IMR-90 (cell line): Measurements from ENCODE around the gene IQSEC1. TPM values are rescaled to one million over a fixed set of nuclear protein-coding genes. Genes with fewer than 3 reads are reported as not detected.
A peak's percentile ranks its signal among the peaks of the same experiment; 100 is the strongest.

Experiments
- ATAC-seq: fragments of 200-7000 bp; cut with Tn5 transposase; 2 replicates; pipeline ENCODE4 v1.9.1; 2020; ENCODE audit warnings: low read depth, mild to moderate bottlenecking, moderate library complexity
- BruUV-seq: library from RNA; stranded (reverse); fragments of 400-500 nt; replicated peaks from 2 replicates; lab custom pipeline; 2021; lab: Mats Ljungman, UMichigan
- CTCF ChIA-PET: fragments of 300-600 bp; formaldehyde crosslinking; extraction: SDS; loops from one replicate; lab custom pipeline; 2021; ENCODE audit warnings: antibody characterized with exemption; lab: Yijun Ruan, JAX
- POLR2A ChIA-PET: fragments of 300-600 bp; sonication (Branson Sonifier 250); formaldehyde crosslinking; loops from one replicate; lab custom pipeline; 2022; ENCODE audit warnings: antibody characterized with exemption; ENCODE audit not compliant: unreplicated experiment; lab: Charles Lee
- DNase-seq: peaks from one replicate; pipeline ENCODE4 v3.0.0; 2013
- H2AFZ ChIP-seq: replicated peaks from 2 replicates; pipeline ENCODE3; 2013; ENCODE audit warnings: low read length, mild to moderate bottlenecking; ENCODE audit not compliant: poor library complexity
- H2AK5ac ChIP-seq: 2 replicates; pipeline ENCODE4 v1.6.1; 2013; ENCODE audit warnings: low read depth, low read length, inconsistent platforms
- H2AK9ac ChIP-seq: replicated peaks from 2 replicates; pipeline ENCODE3; 2013; ENCODE audit warnings: mild to moderate bottlenecking, low read depth, low read length, moderate library complexity; ENCODE audit not compliant: poor library complexity
- H2BK120ac ChIP-seq: 2 replicates; pipeline ENCODE4 v1.6.1; 2013; ENCODE audit warnings: low read depth, low read length, inconsistent platforms
- H2BK15ac ChIP-seq: 3 replicates; pipeline ENCODE4 v1.6.1; 2013; ENCODE audit warnings: low read depth, low read length, inconsistent platforms
- H2BK20ac ChIP-seq: 2 replicates; pipeline ENCODE4 v1.6.1; 2013; ENCODE audit warnings: low read depth, mild to moderate bottlenecking, inconsistent platforms, low read length, moderate library complexity
- H2BK5ac ChIP-seq: 2 replicates; pipeline ENCODE4 v1.6.1; 2013; ENCODE audit warnings: mild to moderate bottlenecking, low read depth, low read length, inconsistent platforms; ENCODE audit not compliant: poor library complexity, severe bottlenecking
- H3K14ac ChIP-seq: replicated peaks from 2 replicates; pipeline ENCODE4 v1.6.1; 2013; ENCODE audit warnings: low read depth, low read length, inconsistent platforms
- H3K18ac ChIP-seq: 2 replicates; pipeline ENCODE4 v1.6.1; 2013; ENCODE audit warnings: low read depth, low read length, control low read depth
- H3K23ac ChIP-seq: 2 replicates; pipeline ENCODE4 v1.6.1; 2013; ENCODE audit warnings: low read depth, low read length, inconsistent platforms
- H3K27ac ChIP-seq: 2 replicates; pipeline ENCODE4 v1.5.1; 2013; ENCODE audit warnings: mild to moderate bottlenecking, control low read depth, low read length; ENCODE audit not compliant: insufficient read depth
- H3K27me3 ChIP-seq: 2 replicates; pipeline ENCODE4 v1.6.1; 2013; ENCODE audit warnings: low read length; ENCODE audit not compliant: control insufficient read depth, insufficient read depth
- H3K36me3 ChIP-seq: 2 replicates; pipeline ENCODE4 v1.6.1; 2013; ENCODE audit warnings: low read length, mixed read lengths; ENCODE audit not compliant: control insufficient read depth, insufficient read depth
- H3K4ac ChIP-seq: 2 replicates; pipeline ENCODE4 v1.6.1; 2013; ENCODE audit warnings: low read depth, low read length, inconsistent platforms
- H3K4me1 ChIP-seq: 2 replicates; pipeline ENCODE4 v1.6.1; 2013; ENCODE audit warnings: low read length, mixed read lengths; ENCODE audit not compliant: control insufficient read depth, insufficient read depth
- H3K4me2 ChIP-seq: 2 replicates; pipeline ENCODE4 v1.6.1; 2013; ENCODE audit warnings: low read depth, mild to moderate bottlenecking, control low read depth, low read length, moderate library complexity
- H3K4me3 ChIP-seq: 2 replicates; pipeline ENCODE4 v1.5.1; 2013; ENCODE audit warnings: low read depth, mild to moderate bottlenecking, control low read depth, low read length, moderate library complexity; ENCODE audit not compliant: insufficient read depth
- H3K56ac ChIP-seq: 2 replicates; pipeline ENCODE4 v1.6.1; 2013; ENCODE audit warnings: low read length, inconsistent platforms; ENCODE audit not compliant: insufficient read depth; ENCODE audit errors: extremely low read depth
- H3K79me1 ChIP-seq, 2 experiments: 2 replicates each; pipeline ENCODE4 v1.6.1; 2013; ENCODE audit warnings: low read length in 2 of 2, inconsistent platforms in 1 of 2, low read depth in 1 of 2
- H3K9ac ChIP-seq: 2 replicates; pipeline ENCODE4 v1.6.1; 2013; ENCODE audit warnings: low read depth, low read length, control low read depth
- H3K9me1 ChIP-seq: 2 replicates; pipeline ENCODE4 v1.6.1; 2013; ENCODE audit warnings: low read length, inconsistent platforms; ENCODE audit not compliant: insufficient read depth
- H3K9me3 ChIP-seq: 2 replicates; pipeline ENCODE4 v1.6.1; 2013; ENCODE audit warnings: low read length; ENCODE audit not compliant: control insufficient read depth, insufficient read depth
- H4K20me1 ChIP-seq: 2 replicates; pipeline ENCODE4 v1.6.1; 2013; ENCODE audit warnings: low read length, inconsistent platforms; ENCODE audit not compliant: insufficient read depth
- H4K5ac ChIP-seq: 2 replicates; pipeline ENCODE4 v1.6.1; 2013; ENCODE audit warnings: mild to moderate bottlenecking, low read depth, low read length, control low read depth
- H4K8ac ChIP-seq, 2 experiments: 2 replicates each; pipeline ENCODE4 v1.6.1; 2013; ENCODE audit warnings: low read depth in 2 of 2, low read length in 2 of 2, control low read depth in 1 of 2, inconsistent platforms in 1 of 2
- H4K91ac ChIP-seq: 2 replicates; pipeline ENCODE4 v1.6.1; 2013; ENCODE audit warnings: low read depth, low read length, inconsistent platforms; ENCODE audit not compliant: insufficient read depth
- BHLHE40 ChIP-seq: fragments of 150-350 bp; IDR thresholded peaks from 2 replicates; pipeline ENCODE4 v1.6.1; 2016; ENCODE audit warnings: mild to moderate bottlenecking, low read depth, low read length
- CEBPB ChIP-seq: IDR thresholded peaks from 2 replicates; pipeline ENCODE4 v1.6.1; 2012; ENCODE audit warnings: low read depth, low read length, improper control_type of control experiment
- CHD1 ChIP-seq: IDR thresholded peaks from 2 replicates; pipeline ENCODE4 v1.6.1; 2012; ENCODE audit warnings: low read depth, low read length, improper control_type of control experiment
- FOS ChIP-seq: fragments of 150-350 bp; IDR thresholded peaks from 2 replicates; pipeline ENCODE4 v1.6.1; 2016; ENCODE audit warnings: low read depth, low read length
- MAFK ChIP-seq: IDR thresholded peaks from 2 replicates; pipeline ENCODE4 v1.6.1; 2012; ENCODE audit warnings: low read depth, low read length, improper control_type of control experiment
- MAZ ChIP-seq: IDR thresholded peaks from 2 replicates; pipeline ENCODE4 v1.6.1; 2012; ENCODE audit warnings: low read depth, mild to moderate bottlenecking, low read length, improper control_type of control experiment, moderate library complexity, borderline replicate concordance
- MXI1 ChIP-seq: IDR thresholded peaks from 2 replicates; pipeline ENCODE4 v1.6.1; 2012; ENCODE audit warnings: low read depth, mild to moderate bottlenecking, low read length, moderate library complexity, borderline replicate concordance
- NFE2L2 ChIP-seq: fragments of 150-350 bp; IDR thresholded peaks from 2 replicates; pipeline ENCODE4 v1.6.1; 2016; ENCODE audit warnings: low read depth, mild to moderate bottlenecking, low read length
- POLR2A ChIP-seq: IDR thresholded peaks from 2 replicates; pipeline ENCODE4 v1.6.1; 2012; ENCODE audit warnings: mild to moderate bottlenecking, low read depth, low read length
- RAD21 ChIP-seq: IDR thresholded peaks from 2 replicates; pipeline ENCODE4 v1.6.1; 2012; ENCODE audit warnings: low read length, improper control_type of control experiment
- RCOR1 ChIP-seq: IDR thresholded peaks from 2 replicates; pipeline ENCODE4 v1.6.1; 2012; ENCODE audit warnings: mild to moderate bottlenecking, low read length, improper control_type of control experiment; ENCODE audit not compliant: insufficient replicate concordance
- RFX5 ChIP-seq: IDR thresholded peaks from 2 replicates; pipeline ENCODE4 v1.8.0; 2012; ENCODE audit warnings: low read depth, mild to moderate bottlenecking, low read length, moderate library complexity
- SMC3 ChIP-seq: fragments of 150-350 bp; IDR thresholded peaks from 2 replicates; pipeline ENCODE4 v1.6.1; 2016; ENCODE audit warnings: low read depth, mild to moderate bottlenecking, antibody characterized with exemption, low read length, moderate library complexity
- whole genome bisulfite sequencing, 2 experiments: methylation state at CpG; one replicate each; pipeline versions ENCODE4 v1.1.5 to v1.1.7; 2013; ENCODE audit warnings: missing lambda C conversion rate in 2 of 2; ENCODE audit not compliant: insufficient read length in 1 of 2; ENCODE audit errors: extremely low coverage in 2 of 2; 5-methylcytosine and 5-hydroxymethylcytosine counted together
- dilution Hi-C: fragments of 300-500 bp; cut with HindIII; formaldehyde crosslinking; loops from one replicate; pipeline ENCODE4 v1.14.3; 2018; ENCODE audit warnings: low sequenced_read_pairs; ENCODE audit not compliant: unreplicated experiment
- in situ Hi-C: fragments of 300-500 bp; cut with MboI; formaldehyde crosslinking; loops from 3 replicates; pipeline ENCODE4 v1.14.3; 2019; ENCODE audit warnings: low sequenced_read_pairs, inconsistent platforms, mixed read lengths
- intact Hi-C: fragments of 100-400 bp; cut with micrococcal nuclease; formaldehyde crosslinking; loops from 2 replicates; pipeline ENCODE4 v1.10.0; 2022
- polyA plus RNA-seq, 3 experiments: library from polyadenylated mRNA; depleted of rRNA; stranded (reverse); fragments of >200 nt; gene quantifications; 2 replicates each; pipeline ENCODE4 v1.2.3, GENCODE V29; 2012; ENCODE audit warnings: low replicate concordance in 1 of 3
- total RNA-seq: library from RNA; depleted of rRNA; stranded (reverse); fragments of >200 nt; gene quantifications from 2 replicates; pipeline ENCODE4 v1.2.3, GENCODE V29; 2012
- TF ChIP-seq, protein P1 (sequence below): conservative IDR thresholded peaks from 2 replicates; pipeline ENCODE4 v1.5.1; 2012; ENCODE audit warnings: mild to moderate bottlenecking, low read depth, low read length, improper control_type of control experiment
- TF ChIP-seq, protein P2 (sequence below): fragments of 150-350 bp; IDR thresholded peaks from 2 replicates; pipeline ENCODE4 v1.6.1; 2016; ENCODE audit warnings: low read depth, mild to moderate bottlenecking, low read length, moderate library complexity, borderline replicate concordance
- TF ChIP-seq, protein P3 (sequence below): fragments of 150-350 bp; IDR thresholded peaks from 2 replicates; pipeline ENCODE4 v1.6.1; 2017; ENCODE audit warnings: mild to moderate bottlenecking, antibody characterized with exemption, low read length, low read depth

IQSEC1 gene
- total and polyA plus RNA-seq, 2 of the 4 experiments (the other 2 are of a cell fraction), result 5.9 to 11.9 TPM

DNA sequence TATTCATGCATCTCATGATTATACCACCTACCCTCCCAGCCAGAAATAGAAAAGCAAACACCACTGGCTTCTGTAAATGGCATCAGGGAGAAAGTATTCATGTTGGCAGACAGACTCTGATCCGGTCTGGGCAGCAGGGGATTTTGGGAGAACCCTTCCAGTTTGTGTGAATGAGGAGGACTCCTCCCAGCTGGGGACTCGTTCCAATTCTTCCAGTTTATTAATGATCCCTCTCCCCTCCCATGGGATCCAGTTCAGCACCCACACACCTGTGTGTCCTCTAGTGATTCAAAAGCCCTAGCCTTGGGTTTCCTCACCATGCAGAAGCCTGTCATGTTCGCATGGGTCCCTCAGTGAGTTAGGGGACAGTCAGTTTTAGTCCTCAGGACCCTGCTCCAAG, 110.9 kb downstream of the IQSEC1 start:
- Histone ChIP-seq H3K14ac (no peak overlapping the region), H4K8ac (no peak overlapping the region), H4K20me1 (peaks cover 89% of the 10 kb centered on the region), H3K36me3 (no peaks in the 10 kb centered on the region; the same call in 1 of the 2 replicates), H3K9me1 (peaks cover 35% of the 10 kb centered on the region), H3K4me3 (no peak overlapping the region), H3K4me1 (peaks cover 19% of the 10 kb centered on the region), H3K56ac (no peak overlapping the region), H4K5ac (no peak overlapping the region), H3K4ac (no peak overlapping the region), H3K27ac (no peak overlapping the region), H3K79me1 (peaks cover 46 to 91% of the 10 kb centered on the region in 2 experiments), H2AFZ (no peak overlapping the region), H3K9ac (no peak overlapping the region), H3K18ac (no peak overlapping the region), H2BK15ac (no peak overlapping the region), H3K23ac (no peak overlapping the region), H2BK20ac (no peak overlapping the region), H2BK120ac (no peak overlapping the region), H3K27me3 (no peaks in the 10 kb centered on the region), H2AK9ac (peak overlapping the region; percentile 25), H2AK5ac (no peak overlapping the region), H2BK5ac (no peak overlapping the region), H3K9me3 (no peaks in the 10 kb centered on the region), H3K4me2 (no peak overlapping the region), H4K91ac (no peak overlapping the region)
- intact Hi-C loops (no loop called here), in situ Hi-C loops (no loop called here), dilution Hi-C loops (no loop called here)
- DNase-seq (no peak), ATAC-seq (no peak)
- TF ChIP-seq MAZ (no peak), NFE2L2 (no peak), CHD1 (no peak), MXI1 (no peak), RCOR1 (no peak), RAD21 (no peak), FOS (no peak), CEBPB (no peak), POLR2A (no peak), BHLHE40 (no peak), MAFK (no peak), RFX5 (no peak), SMC3 (no peak)
- TF ChIP-seq, protein P1, sequence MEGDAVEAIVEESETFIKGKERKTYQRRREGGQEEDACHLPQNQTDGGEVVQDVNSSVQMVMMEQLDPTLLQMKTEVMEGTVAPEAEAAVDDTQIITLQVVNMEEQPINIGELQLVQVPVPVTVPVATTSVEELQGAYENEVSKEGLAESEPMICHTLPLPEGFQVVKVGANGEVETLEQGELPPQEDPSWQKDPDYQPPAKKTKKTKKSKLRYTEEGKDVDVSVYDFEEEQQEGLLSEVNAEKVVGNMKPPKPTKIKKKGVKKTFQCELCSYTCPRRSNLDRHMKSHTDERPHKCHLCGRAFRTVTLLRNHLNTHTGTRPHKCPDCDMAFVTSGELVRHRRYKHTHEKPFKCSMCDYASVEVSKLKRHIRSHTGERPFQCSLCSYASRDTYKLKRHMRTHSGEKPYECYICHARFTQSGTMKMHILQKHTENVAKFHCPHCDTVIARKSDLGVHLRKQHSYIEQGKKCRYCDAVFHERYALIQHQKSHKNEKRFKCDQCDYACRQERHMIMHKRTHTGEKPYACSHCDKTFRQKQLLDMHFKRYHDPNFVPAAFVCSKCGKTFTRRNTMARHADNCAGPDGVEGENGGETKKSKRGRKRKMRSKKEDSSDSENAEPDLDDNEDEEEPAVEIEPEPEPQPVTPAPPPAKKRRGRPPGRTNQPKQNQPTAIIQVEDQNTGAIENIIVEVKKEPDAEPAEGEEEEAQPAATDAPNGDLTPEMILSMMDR, result no peak
- TF ChIP-seq, protein P2, sequence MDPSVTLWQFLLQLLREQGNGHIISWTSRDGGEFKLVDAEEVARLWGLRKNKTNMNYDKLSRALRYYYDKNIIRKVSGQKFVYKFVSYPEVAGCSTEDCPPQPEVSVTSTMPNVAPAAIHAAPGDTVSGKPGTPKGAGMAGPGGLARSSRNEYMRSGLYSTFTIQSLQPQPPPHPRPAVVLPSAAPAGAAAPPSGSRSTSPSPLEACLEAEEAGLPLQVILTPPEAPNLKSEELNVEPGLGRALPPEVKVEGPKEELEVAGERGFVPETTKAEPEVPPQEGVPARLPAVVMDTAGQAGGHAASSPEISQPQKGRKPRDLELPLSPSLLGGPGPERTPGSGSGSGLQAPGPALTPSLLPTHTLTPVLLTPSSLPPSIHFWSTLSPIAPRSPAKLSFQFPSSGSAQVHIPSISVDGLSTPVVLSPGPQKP, result no peak
- TF ChIP-seq, protein P3, sequence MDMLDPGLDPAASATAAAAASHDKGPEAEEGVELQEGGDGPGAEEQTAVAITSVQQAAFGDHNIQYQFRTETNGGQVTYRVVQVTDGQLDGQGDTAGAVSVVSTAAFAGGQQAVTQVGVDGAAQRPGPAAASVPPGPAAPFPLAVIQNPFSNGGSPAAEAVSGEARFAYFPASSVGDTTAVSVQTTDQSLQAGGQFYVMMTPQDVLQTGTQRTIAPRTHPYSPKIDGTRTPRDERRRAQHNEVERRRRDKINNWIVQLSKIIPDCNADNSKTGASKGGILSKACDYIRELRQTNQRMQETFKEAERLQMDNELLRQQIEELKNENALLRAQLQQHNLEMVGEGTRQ, result no peak
- ChIA-PET POLR2A (no interaction called here), CTCF (no interaction called here)
- no CpG with 5 or more reads among the region's 3 CpGs for WGBS, 2 experiments
- no TSS peak for BruUV-seq
